ENCODE data around the gene ZNF292.
"Not testable (repeated sequence)": the region's sequence is repeated elsewhere in the genome, so short reads cannot be mapped to it uniquely, and the experiment has no call there.

Gene ZNF292

GRCh38 chr6:87164506-87164905 is 9.1 kb downstream of the ZNF292 start:
- DNase-seq = no peak

GRCh38 chr6:87165185-87165584 is 9.8 kb downstream of the ZNF292 start:
- DNase-seq = no peak

DNA sequence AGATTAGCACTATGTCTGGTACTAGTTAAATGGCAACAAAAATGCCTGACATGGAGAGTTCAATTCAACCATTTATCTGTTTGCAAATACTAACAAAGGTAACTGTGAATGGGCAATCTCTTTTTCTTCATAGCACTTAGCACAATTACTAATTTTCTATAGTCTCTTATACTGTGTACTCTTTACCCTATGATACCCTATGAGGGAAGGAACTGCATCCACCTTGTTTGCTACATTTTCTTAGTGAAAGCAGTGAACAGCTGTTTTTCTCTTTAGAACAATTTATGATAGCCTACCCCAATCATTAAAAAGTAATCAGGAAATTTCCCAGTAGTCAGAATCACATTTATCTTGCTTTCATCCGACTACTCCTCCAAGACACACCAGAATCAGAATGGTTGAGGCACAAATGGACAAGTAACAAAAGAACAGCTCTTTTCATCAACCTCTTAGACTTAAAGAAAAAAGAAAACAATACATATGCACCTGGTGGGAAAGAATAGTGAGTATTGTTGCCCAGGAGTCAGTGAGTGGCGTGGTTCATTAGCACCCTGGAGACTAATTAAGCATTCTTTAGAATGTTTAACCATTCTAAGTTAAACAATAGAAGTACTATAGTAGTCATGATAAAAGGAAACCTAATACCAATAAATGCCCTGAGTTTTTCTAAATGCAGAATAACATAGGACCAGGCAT is 16.7 kb downstream of the ZNF292 start:
- no peak for DNase-seq

DNA sequence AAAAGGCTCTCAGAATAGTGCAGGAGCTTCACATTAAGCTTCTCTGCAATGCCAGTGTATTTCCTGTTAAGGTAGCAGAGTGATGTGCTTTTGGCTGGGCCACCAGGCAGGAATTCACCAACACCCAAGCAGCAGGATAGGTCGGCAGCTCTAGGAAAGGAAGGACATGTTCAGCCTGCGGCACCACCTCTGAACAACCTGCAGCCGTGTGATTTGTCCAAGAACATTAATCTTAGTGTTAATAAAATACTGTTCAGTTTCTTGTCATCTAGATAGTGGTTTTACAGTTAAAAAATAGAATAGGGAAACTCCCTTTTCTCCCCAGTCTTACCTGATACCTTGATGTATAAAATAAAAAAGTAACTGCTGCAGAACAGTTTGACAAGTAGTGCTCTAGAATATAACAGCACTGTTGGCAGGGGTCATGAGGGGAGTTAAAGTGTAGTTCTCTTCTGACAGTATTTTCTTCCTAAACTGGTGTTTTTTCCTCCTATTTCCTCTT is 18.8 kb downstream of the ZNF292 start:
- no peak for DNase-seq

- DNase-seq = no peak
These were observed 21.1 kb downstream of the ZNF292 start for GRCh38 chr6:87176493-87176892.

DNA sequence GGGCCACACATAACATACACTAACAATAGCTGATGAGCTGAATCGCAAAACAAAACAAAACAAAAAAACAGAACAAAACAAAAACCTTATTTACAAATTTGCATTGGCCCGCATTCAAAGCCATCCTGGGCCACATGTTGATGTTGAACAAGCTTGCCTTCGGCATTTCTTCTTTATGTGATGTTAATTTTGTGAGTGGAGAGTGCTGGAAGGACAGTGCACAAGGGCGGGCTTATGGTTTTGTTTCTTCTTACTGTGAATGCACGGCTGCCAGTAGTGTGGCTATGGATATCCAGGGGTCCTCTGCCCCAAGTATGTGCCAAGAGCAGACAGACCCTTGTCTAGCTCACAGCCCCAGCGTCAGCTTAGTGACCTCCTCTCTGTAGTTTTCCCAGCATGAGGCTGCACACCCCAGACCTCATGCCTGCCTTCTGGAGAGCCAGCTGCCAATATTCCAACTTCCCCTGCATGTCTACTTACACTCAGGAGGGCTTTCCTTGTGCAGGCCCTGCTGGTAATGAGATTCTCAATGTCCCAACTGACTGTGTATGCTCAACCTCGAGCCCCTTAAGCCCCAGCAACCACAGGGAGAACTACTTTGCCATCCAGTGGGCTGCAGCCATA is 24.9 kb downstream of the ZNF292 start:
- no peak for DNase-seq

DNA sequence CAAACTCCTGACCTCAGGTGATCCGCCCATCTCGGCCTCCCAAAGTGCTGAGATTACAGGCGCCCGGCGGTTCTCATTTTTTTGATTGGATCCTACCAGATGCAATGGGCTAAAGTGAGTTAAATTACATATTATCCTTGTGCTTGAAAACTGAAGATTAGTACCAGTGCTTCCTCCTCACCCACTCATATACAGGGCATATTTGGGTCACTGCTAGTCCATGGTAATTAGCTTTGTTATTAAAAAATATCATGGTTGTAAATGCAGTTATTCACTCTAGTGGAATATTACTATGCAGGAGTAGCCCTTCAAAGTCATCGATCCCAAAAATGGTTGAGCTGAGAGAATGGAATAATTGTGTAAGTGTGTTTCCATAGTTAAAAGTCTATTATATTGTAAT is 26.5 kb downstream of the ZNF292 start:
- no peak for DNase-seq

- DNase-seq = no peak
These were observed 27.0 kb downstream of the ZNF292 start for GRCh38 chr6:87182321-87182720.

GRCh38 chr6:87182940-87183339 is 27.6 kb downstream of the ZNF292 start:
- no peak for DNase-seq

- DNase-seq = no peak
These were observed 28.3 kb downstream of the ZNF292 start for GRCh38 chr6:87183687-87184086.

- DNase-seq = no peak
These were observed 29.4 kb downstream of the ZNF292 start for GRCh38 chr6:87184762-87185250.

DNA sequence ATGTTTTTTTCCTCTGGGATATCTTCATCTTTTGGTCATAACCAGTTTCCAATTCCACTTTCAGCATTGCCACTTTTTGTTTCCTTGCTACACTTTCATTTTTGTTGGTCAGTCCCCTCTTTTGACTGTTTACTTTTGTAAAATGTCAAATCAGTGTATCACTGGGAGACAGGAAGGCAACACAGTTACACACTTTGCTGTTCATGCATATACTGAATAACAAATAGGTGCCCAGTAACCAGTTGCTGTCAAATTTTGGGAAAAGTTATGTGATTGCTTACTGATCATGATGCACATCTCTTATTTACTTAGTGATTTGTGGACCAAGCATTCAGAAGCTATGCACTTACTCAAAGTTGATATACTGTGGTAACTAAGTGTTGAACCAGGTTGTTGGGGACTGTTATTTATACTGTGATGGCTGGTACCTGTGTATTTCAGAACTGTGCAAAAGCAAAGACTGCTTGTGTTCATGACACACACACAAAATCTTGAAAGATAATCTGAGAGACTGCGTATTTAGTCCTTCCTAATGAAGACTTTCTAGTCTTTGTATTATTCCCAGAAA is 41.0 kb downstream of the ZNF292 start:
- DNase-seq = no peak

DNA sequence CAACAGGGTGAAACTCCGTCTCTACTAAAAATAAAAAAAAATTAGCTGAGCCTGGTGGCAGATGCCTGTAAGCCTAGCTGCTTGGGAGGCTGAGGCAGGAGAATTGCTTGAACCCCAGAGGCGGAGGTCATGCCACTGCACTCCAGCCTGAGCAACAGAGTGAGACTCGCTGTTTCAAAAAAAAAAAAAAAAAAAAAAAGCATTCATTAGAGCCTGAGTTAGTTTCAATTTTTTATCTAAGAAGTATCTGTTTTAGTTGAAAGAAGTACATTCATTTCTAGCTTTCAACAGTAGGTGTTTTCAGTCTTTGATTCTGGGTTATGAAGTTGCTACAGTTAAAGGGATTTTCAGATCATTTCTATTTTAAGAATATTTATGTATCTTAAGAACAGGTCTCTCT is 42.2 kb downstream of the ZNF292 start:
- no peak for DNase-seq

GRCh38 chr6:87198022-87198810 is 42.9 kb downstream of the ZNF292 start:
- DNase-seq = not testable (repeated sequence)

- no peak for DNase-seq
These were observed 44.4 kb downstream of the ZNF292 start for GRCh38 chr6:87199787-87200186.

DNA sequence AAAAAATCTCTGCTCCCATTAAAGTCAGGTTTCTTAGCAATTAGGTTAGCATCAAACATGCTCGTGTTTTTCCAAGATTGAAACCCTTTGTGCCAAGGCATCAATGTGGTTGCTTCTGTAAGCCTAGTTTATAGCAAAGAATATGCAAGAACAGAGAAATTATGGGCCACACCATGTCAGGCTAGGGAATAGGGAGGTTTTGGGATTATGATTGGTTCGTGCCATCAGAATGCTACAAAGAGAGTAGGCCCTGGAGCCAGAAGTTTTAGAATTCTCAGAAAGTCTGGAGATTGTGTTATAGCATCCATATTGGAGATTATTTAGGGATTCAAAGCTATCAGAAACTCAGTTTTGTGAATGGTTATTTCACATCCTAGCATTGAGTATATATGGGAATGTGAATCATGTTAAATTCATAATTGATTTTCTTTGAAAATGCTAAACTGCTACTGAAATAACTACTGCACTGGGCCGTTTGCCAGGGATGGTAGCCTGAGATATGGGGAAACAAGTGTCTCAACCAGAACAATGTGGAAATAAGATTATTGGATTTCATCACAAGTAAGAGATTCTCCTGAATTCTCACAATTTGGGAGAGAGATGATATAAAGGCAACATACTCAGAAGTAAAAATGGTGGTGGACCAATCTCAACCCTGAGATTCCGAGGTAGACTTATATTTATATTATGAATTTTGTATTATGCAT is 45.3 kb downstream of the ZNF292 start:
- DNase-seq = no peak

GRCh38 chr6:87203448-87204023 is 48.2 kb downstream of the ZNF292 start:
- no peak for DNase-seq

DNA sequence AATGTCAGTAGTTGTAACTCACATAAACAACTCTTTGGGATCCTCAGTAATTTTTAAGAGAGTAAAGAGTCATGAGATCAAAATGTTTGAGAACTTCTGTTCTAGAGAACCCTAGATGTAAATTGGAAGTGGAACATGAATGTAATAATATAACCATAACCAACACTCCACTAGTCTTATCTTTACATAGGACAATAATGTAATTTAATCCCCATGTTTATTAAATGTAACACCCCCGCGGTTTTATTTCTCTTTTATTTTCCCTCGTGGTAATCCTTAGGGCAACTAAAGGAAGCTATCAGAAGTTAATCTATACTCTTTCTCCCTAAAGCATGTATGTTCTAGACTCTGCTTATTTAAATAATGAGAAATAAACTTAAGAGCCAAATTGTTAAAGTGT is 54.4 kb downstream of the ZNF292 start:
- no peak for DNase-seq

GRCh38 chr6:87210979-87211378 is 55.6 kb downstream of the ZNF292 start:
- no peak for DNase-seq

- no peak for DNase-seq
These were observed 57.2 kb downstream of the ZNF292 start for GRCh38 chr6:87212596-87212995.

DNA sequence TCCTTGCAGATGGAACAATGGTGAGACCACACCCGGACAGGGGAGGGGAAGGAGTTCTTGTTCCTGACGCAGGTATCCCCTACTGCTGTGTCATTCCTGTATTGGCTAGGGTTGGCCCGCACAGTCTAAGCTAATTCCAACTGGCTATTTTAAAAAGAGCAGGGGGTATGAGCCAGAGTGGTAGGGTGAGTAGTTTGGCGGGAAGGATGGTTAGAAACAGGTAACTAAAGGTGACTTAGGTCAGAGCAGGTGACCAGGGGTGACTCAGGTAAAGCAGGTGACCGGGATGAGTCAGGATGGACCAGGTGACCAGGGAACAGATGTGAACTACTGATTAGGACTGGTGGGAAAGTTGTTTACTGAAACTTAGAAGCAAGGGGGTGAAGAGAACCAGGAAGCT is 58.0 kb downstream of the ZNF292 start:
- DNase-seq = no peak

DNA sequence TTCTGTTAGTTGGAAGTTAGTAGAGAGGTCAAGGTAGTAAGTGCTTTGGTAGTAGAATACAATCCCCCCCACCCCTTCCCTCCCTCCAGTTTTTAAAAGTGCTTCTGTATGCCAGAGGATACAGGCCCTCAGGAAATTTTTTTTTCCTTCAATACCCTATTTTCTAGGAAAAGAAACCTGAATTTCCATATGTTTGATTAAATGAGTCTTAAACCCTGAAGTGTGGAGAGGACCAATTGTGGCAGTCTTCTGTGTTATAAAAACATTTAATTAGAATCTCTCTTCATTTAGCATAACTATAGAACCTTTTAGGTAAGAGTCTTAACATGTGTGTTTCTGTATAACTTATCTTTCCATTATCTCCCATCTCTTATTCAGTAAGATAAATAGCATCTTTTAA is 59.5 kb downstream of the ZNF292 start:
- DNase-seq = no peak
